Measurements from ENCODE around the gene CORO6.

The CORO6 gene

GRCh38 chr17:29565643-29566472, 56.9 kb downstream of the CORO6 start:
- H3K4me1 ChIP-seq (ENCODE audit: control insufficient read depth in 1 of 2, insufficient read depth in 2 of 2, low read length in 2 of 2), result peaks cover 23 to 63% of the 10 kb centered on the region in 2 donors
- H3K9ac ChIP-seq (ENCODE audit: low read depth in 1 of 2, low read length in 2 of 2), result peak overlapping the region; percentile 55 to 79
- peaks cover 16 to 18% of the 10 kb centered on the region in 2 donors for H3K36me3 ChIP-seq (ENCODE audit: control insufficient read depth in 1 of 2, insufficient read depth in 2 of 2, low read length in 2 of 2)
- H3K9me3 ChIP-seq (ENCODE audit: control insufficient read depth in 1 of 2, low read length in 2 of 2), result no peaks in the 10 kb centered on the region
- H3K4me3 ChIP-seq (ENCODE audit: low read depth in 1 of 2, low read length in 2 of 2), result peak overlapping the region; percentile 73 to 86
- peak overlapping the region; percentile 73 for H3K27ac ChIP-seq (ENCODE audit: low read depth, low read length)
- H3K27me3 ChIP-seq (ENCODE audit: control insufficient read depth in 1 of 2, insufficient read depth in 2 of 2, low read length in 2 of 2), result no peaks in the 10 kb centered on the region

All from duodenal mucosa (tissue), 2 donors.